Measurements from ENCODE around the gene CRACDL.

The CRACDL gene

DNA sequence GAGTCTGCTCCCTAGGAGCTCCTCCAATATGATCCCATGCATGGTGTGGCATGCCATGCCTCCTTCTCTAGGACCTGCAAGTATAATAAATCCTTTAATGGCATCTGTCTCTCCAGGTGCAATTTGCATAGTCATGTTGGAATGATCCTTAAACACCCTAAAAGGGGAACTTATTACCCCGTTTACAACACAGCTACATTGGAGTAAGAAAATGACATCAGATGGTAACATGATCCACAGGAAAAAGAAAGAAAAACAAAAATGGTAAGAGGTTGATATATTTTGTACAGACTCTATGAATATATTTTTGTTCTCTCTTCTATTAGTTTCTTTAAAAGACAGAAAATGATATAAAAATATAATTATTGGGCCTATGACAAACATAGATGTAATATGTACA lies 79.0 kb downstream of the CRACDL start:
- DNase-seq (ENCODE audit: low spot score), result no peak

DNA sequence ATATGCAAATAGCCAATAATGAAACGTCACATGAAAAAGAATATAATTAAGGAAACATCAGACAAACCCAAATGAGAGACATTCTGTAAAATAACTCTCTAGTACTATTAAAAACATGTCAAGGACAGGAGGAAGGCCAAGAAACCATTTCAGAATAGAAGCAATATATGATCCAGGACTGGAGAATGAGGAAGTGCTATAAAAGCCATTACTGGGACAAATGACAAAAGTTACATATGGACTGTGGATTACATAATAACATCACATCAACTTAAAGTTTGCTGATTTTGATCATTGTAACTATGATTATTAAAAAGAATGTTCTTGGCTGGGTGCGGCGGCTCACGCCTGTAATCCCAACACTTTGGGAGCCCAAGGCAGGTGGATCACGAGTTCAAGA lies 81.3 kb downstream of the CRACDL start:
- DNase-seq (ENCODE audit: low spot score), result no peak

DNA sequence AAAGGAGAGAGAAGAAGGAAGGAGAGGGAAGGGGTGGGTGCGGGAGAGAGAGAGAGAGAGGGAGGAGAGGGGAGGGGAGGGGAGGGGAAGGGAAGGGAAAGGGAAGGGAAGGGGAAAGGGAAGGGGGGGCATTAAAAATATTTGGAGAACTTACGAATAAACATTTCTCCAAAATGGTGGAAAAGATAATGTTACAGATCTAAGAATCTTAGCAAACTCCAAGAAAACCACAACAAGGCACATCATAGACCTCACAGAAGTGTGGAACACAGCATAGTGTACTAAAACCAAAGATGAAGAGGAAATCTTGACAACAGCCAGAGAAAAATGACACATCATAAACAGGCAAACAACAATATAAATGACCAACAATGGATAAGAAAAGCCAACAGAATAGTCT lies 83.1 kb downstream of the CRACDL start:
- DNase-seq (ENCODE audit: low spot score), result no peak

DNA sequence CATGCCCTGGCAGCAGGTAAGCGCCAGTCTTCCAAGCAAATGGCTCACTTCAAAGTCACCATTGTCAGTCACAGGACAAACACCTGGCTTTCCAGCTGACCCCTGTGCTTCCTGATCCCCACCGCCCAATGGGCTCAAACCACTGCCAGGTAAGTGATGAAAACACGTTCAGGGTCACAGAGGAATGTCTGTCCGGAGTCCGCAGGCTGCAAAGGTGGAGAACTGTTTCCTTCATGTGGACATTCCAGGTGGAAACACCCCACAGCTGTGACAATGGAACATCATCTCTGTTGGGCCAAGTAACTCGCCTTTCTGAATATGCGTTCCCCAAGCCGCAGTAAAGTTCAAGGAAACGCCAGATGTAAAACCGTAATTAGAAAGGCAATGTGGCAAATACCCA lies 86.0 kb downstream of the CRACDL start:
- no peak for DNase-seq (ENCODE audit: low spot score)

GRCh38 chr2:98849113-98849512 lies 86.9 kb downstream of the CRACDL start:
- no peak for DNase-seq (ENCODE audit: low spot score)

GRCh38 chr2:98847853-98848252 lies 88.2 kb downstream of the CRACDL start:
- no peak for DNase-seq (ENCODE audit: low spot score)

DNA sequence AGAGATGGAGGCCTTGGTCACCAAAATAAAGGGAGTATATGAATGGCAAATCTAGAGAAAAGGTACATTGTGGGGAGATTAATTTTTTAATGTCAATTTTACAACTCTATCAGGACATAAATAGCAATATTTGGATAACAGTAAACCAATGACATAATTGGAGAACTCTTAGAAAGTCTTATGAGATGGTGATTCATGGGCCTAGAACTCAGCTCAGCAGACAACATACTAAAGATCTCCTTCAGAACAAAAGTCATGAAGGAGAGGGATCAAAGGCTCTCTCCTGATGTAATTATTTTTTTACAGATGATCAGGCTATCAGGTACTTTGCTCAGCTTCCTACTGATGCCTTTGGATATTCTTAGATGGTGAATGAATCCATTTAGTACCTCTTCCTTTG lies 90.0 kb downstream of the CRACDL start:
- DNase-seq (ENCODE audit: low spot score), result no peak

GRCh38 chr2:98842136-98842535 lies 93.9 kb downstream of the CRACDL start:
- DNase-seq (ENCODE audit: low spot score), result no peak

GRCh38 chr2:98839292-98839691 lies 96.7 kb downstream of the CRACDL start:
- no peak for DNase-seq (ENCODE audit: low spot score)

GRCh38 chr2:98835831-98836385 lies 100.1 kb downstream of the CRACDL start:
- no peak for DNase-seq (ENCODE audit: low spot score)

- no peak for DNase-seq (ENCODE audit: low spot score)
Observed at GRCh38 chr2:98833917-98834263, 102.1 kb downstream of the CRACDL start.

DNA sequence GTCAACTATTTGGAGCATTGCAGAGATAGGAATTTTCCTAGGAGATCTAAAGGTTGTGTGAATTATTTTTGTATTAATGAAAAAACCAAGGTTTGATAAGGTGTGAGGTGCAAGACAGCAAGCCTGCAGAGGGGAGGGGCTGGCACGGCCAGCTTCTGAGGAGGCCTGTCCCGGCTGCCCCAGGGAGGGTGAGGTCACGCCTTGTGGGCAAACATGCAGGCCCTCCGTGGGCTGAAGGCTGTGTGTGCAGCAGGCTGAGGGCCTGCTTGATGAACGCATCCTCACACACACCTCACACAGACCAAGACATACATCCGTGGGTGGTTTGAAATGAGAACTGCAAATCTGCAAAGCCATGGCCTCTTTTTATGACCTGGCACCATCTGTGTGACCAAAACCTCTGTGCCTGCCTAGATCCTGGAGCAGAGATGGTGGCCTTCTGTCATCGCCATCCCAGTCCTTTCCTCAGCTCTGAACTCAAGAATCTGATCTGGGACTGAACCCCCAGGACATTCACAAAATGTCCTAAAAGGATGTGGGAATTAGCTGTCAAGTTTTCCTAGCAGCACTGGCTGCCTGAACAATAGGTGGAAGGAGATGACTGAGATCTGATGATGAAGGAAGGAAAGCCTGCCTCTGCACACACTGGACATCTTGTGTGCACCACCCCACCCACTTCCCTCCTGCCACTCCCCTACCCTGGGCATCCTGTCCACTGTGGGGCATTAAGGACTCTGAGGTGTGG lies 102.7 kb downstream of the CRACDL start:
- no peak for DNase-seq (ENCODE audit: low spot score)

DNA sequence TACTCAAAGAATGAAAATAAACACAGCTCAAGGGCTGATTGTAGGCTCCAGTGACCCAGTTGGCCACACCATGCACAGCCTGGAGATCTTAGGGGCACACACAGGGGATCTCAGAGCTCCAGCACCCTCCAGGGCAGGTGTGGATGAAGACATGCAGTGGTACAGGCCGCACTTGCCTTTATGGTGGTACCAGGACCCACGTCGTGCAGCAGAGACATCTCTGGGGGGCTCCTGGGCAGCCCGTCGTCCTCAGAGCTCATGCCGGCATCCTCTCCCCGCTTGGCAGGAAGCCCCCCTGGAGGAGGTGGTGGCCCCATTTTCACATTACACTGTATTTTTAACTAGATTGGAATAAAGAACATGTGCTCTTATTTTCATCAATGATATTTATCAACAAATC lies 103.9 kb downstream of the CRACDL start:
- no peak for DNase-seq (ENCODE audit: low spot score)

GRCh38 chr2:98830571-98831145 lies 105.4 kb downstream of the CRACDL start:
- no peak for DNase-seq (ENCODE audit: low spot score)

DNA sequence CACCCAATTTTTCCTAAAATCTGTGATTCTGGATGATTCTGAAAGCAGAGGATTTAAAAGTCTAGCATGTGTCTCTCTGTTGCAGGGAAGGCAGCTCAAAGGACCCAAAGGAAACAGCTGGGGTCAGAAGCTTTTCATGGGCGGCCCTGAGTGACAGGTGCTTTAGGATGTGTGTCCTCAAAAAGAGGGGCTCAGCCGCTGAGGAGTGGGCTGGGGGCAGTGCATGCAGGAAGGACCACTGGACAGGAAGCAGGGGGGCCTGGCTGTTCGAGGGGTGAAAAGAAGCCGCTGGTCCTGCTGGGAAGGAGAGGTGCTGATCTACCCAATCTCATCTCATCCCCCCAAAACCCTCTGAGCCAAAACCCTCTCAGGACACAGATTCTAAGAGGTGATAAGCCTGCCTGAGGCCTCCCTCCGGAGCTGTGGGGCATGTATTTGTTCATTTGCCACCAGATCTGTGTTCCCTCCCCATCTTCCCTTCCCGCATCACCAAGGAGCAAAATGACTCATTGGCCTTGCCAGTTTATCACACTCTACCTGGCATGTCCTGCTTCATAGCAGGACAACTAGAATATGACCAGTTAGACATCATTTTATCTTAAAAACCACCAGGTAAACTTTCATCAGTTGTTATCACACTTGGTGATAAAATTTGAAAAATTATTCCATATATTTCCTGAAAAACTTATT lies 106.3 kb downstream of the CRACDL start:
- DNase-seq (ENCODE audit: low spot score), result no peak

GRCh38 chr2:98828793-98829371 lies 107.1 kb downstream of the CRACDL start:
- no peak for DNase-seq (ENCODE audit: low spot score)

DNA sequence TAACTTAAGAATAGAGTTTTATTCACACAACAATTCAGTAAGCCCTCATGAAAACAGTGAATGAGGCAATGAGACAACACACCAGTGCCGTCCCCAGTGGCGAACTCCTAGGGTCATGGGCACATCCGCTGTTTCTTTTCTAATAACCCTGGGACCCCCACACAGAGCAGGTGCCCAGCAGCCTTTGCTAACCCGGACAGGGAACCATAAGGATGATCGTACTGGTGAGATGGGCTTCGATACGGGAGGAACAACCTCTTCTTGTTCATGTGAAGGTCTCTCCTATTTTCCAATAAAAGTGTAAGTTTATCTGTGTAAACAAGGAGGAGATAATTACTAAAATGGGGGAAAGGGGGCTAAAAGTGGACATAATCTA lies 107.7 kb downstream of the CRACDL start:
- no peak for DNase-seq (ENCODE audit: low spot score)

DNA sequence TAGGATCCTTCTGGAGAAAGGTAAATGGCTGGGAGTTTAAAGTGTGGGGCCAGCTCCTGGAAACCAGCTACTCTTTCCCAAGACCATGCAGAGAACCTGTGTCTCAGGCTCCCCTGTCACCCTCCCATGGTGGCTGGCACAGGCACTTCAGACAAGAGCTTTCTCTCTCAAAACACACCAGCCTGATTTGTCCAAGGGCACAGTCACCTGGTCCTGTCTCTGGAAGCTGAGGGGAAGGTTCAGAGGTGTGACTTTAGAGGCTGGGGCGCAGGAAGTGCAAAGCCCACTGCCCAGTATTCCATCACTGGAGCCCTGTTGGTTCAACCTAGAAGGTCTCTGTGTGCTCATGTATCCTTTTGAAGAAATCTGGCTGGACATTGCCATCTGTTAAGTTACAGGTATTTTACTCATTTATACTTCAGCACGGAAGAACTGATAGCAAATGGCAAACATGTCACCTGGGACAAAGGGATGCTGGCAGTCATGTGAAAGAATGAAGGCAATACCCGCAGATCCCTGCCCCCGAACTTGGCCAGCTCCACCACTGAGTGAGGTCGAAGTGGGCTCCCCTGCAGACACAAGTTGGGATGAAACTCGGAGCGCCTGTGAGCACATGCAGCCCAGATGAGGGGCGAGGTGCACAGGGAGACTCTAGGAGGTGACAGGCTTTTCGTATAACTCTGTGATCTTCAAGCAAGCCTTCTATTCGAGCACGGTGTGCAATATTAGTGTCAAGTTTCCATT lies 108.2 kb downstream of the CRACDL start:
- no peak for DNase-seq (ENCODE audit: low spot score)

GRCh38 chr2:98826856-98827255 lies 109.2 kb downstream of the CRACDL start:
- DNase-seq (ENCODE audit: low spot score), result no peak

DNA sequence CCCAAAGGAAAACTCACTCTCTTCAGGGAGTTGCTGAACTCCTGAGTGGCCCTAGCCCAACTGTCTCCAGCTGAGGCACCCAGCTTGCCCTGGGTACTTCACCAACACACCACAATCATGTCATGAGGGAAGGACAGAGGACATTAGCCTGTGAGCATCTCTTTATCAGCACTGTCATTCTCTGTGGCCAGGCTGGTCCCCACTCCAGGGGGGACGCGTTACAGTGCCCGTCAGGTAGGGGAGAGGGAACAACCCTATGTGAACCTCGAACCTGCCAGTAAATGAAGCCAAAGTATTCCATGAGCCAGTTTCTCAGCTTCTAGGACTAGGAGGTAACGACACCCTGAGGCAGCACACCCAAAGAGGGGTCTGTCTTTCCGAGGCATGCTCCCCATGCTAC lies 110.2 kb downstream of the CRACDL start:
- DNase-seq (ENCODE audit: low spot score), result no peak

GRCh38 chr2:98825404-98825803 lies 110.6 kb downstream of the CRACDL start:
- no peak for DNase-seq (ENCODE audit: low spot score)

GRCh38 chr2:98825020-98825350 lies 111.0 kb downstream of the CRACDL start:
- no peak for DNase-seq (ENCODE audit: low spot score)
